GM12874 (cell line): ENCODE measurements around the gene PPDPF.

Experiments
- CTCF ChIP-seq: IDR thresholded peaks from 2 replicates; pipeline ENCODE4 v1.5.1; 2011; ENCODE audit warnings: low read depth, mild to moderate bottlenecking, control low read depth, low read length, moderate library complexity; ENCODE audit not compliant: insufficient read depth

The PPDPF gene

GRCh38 chr20:63521602-63522001, 1.0 kb downstream of the PPDPF start:
- TF ChIP-seq CTCF = no peak

GRCh38 chr20:63522091-63522868, 1.7 kb downstream of the PPDPF start:
- no peak for TF ChIP-seq CTCF

- TF ChIP-seq CTCF = no peak
Observed at GRCh38 chr20:63522981-63523611, 2.5 kb downstream of the PPDPF start.

GRCh38 chr20:63525185-63525584, 4.6 kb downstream of the PPDPF start:
- TF ChIP-seq CTCF = no peak

- TF ChIP-seq CTCF = no peak
Observed at GRCh38 chr20:63525971-63526370, 5.4 kb downstream of the PPDPF start.

- TF ChIP-seq CTCF = no peak
Observed at GRCh38 chr20:63527184-63527583, 6.6 kb downstream of the PPDPF start.

- TF ChIP-seq CTCF = no peak
Observed at GRCh38 chr20:63529180-63529860, 8.8 kb downstream of the PPDPF start.
